AG08396 (cell line): ENCODE results near the gene SLC25A24.
"Not testable (repeated sequence)": the region's sequence is repeated elsewhere in the genome, so short reads cannot be mapped to it uniquely, and the experiment has no call there.

Experiments
- DNase-seq: peaks from one replicate; pipeline ENCODE4 v3.0.0; 2012; ENCODE audit warnings: low spot score, mixed read lengths

The SLC25A24 gene

GRCh38 chr1:108194051-108194450, 6.1 kb downstream of the SLC25A24 start:
- DNase-seq, result no peak

GRCh38 chr1:108193333-108193732, 6.8 kb downstream of the SLC25A24 start:
- DNase-seq, result no peak

GRCh38 chr1:108192581-108192980, 7.6 kb downstream of the SLC25A24 start:
- no peak for DNase-seq

- DNase-seq, result no peak
Measured at GRCh38 chr1:108190686-108191416, 9.3 kb downstream of the SLC25A24 start.

GRCh38 chr1:108190001-108190634, 10.0 kb downstream of the SLC25A24 start:
- no peak for DNase-seq

GRCh38 chr1:108188801-108189200, 11.3 kb downstream of the SLC25A24 start:
- DNase-seq, result no peak

- no peak for DNase-seq
Measured at GRCh38 chr1:108182959-108183700, 17.0 kb downstream of the SLC25A24 start.

- no peak for DNase-seq
Measured at GRCh38 chr1:108179018-108179417, 21.1 kb downstream of the SLC25A24 start.

- not testable (repeated sequence) for DNase-seq
Measured at GRCh38 chr1:108162409-108162808, 37.7 kb downstream of the SLC25A24 start.

GRCh38 chr1:108159951-108160350, 40.2 kb downstream of the SLC25A24 start:
- not testable (repeated sequence) for DNase-seq

GRCh38 chr1:108158893-108159453, 41.2 kb downstream of the SLC25A24 start:
- DNase-seq, result no peak

- no peak for DNase-seq
Measured at GRCh38 chr1:108154314-108154713, 45.8 kb downstream of the SLC25A24 start.

GRCh38 chr1:108152782-108153222, 47.3 kb downstream of the SLC25A24 start:
- DNase-seq, result no peak

- no peak for DNase-seq
Measured at GRCh38 chr1:108151548-108151947, 48.6 kb downstream of the SLC25A24 start.

- peak; percentile 23 for DNase-seq
Measured at GRCh38 chr1:108149796-108150467, 50.2 kb downstream of the SLC25A24 start.

GRCh38 chr1:108144569-108144968, 55.6 kb downstream of the SLC25A24 start:
- DNase-seq, result not testable (repeated sequence)

- DNase-seq, result no peak
Measured at GRCh38 chr1:108142773-108143394, 57.3 kb downstream of the SLC25A24 start.

- DNase-seq, result no peak
Measured at GRCh38 chr1:108142258-108142657, 57.9 kb downstream of the SLC25A24 start.

- no peak for DNase-seq
Measured at GRCh38 chr1:108141621-108142020, 58.5 kb downstream of the SLC25A24 start.

- DNase-seq, result no peak
Measured at GRCh38 chr1:108140936-108141335, 59.2 kb downstream of the SLC25A24 start.

GRCh38 chr1:108140177-108140576, 60.0 kb downstream of the SLC25A24 start:
- DNase-seq, result no peak
